GM19438 (cell line): ENCODE data around the gene STRADB.
A peak's percentile ranks its signal among the peaks of the same experiment; 100 is the strongest.
"Not testable (repeated sequence)": the region's sequence is repeated elsewhere in the genome, so short reads cannot be mapped to it uniquely, and the experiment has no call there.

ENCODE experiments used
- ATAC-seq: cut with Tn5 transposase; IDR thresholded peaks from one replicate; pipeline ENCODE4 v1.9.1; 2021; ENCODE audit warnings: low read depth; ENCODE audit not compliant: unreplicated experiment

STRADB gene, protein sequence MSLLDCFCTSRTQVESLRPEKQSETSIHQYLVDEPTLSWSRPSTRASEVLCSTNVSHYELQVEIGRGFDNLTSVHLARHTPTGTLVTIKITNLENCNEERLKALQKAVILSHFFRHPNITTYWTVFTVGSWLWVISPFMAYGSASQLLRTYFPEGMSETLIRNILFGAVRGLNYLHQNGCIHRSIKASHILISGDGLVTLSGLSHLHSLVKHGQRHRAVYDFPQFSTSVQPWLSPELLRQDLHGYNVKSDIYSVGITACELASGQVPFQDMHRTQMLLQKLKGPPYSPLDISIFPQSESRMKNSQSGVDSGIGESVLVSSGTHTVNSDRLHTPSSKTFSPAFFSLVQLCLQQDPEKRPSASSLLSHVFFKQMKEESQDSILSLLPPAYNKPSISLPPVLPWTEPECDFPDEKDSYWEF

GRCh38 chr2:201451292-201452057, at the start of gene STRADB, which contains the start of gene TRAK2:
STRADB (plus strand) TSS chr2:201451740; CDS start chr2:201454841, 3,101 bp downstream.
TRAK2 (minus strand) TSS chr2:201451458; CDS start chr2:201420507, 30,951 bp downstream.
- ATAC-seq, result peak; percentile 93

- ATAC-seq, result no peak
These were observed 49.7 kb upstream of the STRADB start for GRCh38 chr2:201401815-201402214.

- no peak for ATAC-seq
These were observed 48.6 kb upstream of the STRADB start for GRCh38 chr2:201402651-201403562.

- ATAC-seq, result no peak
These were observed 47.7 kb upstream of the STRADB start for GRCh38 chr2:201403880-201404279.

DNA sequence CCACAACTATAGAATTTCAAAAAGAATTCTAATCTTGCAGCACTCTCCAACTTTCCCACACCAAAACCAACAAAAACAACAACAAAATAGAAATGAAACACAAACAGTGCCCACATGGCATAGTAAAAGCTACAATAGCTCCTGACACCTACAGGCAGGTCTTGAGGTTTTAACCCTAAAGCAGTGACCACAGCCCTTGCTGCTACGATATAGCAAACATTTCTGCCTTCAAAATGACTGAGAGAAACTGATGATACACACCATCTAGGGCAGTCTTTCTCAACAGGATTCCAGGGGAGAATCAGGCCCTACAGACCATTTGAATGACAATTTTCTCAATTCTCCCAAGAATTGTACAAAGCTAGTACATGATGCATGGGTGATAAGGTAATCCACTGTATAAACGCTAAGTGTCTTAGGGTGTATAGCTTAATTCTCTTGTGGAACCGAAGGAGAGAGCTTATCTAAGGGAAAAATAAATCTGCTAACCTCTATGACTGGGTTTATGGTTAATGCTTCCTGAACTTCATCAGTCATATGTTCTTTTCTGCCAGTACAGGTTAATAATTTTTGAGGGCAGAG, 46.8 kb upstream of the STRADB start:
- ATAC-seq, result no peak

DNA sequence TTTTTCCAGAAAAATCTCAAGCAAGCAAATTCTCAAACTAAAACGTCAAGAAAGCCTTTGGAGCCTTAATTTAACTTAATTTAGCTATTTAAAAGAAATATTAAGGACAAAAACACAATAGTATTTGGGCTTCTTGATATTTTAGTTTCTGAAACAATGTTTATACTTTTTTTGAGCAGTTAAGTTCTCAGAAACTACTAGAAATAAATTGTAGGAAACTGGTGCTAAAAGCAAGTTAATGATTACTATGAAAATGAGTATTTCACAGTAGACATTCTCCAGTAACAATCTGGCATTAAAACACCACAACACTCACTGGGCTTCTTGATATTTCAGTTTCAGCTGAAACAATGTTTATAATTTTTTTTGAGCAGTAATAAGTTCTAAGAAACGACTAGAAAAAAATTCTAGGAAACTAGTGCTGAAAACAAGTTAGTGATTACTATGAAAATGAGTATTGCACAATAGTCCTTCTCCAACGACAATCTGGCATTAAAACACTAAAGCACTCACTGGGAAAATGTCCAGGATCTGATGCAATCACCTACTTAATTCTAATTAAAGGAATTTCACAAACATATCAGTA, 45.4 kb upstream of the STRADB start:
- ATAC-seq, result peak; percentile 70

GRCh38 chr2:201407265-201407664, 44.3 kb upstream of the STRADB start:
- no peak for ATAC-seq

GRCh38 chr2:201408931-201409330, 42.6 kb upstream of the STRADB start:
- ATAC-seq, result no peak

- no peak for ATAC-seq
These were observed 40.1 kb upstream of the STRADB start for GRCh38 chr2:201411421-201411820.

DNA sequence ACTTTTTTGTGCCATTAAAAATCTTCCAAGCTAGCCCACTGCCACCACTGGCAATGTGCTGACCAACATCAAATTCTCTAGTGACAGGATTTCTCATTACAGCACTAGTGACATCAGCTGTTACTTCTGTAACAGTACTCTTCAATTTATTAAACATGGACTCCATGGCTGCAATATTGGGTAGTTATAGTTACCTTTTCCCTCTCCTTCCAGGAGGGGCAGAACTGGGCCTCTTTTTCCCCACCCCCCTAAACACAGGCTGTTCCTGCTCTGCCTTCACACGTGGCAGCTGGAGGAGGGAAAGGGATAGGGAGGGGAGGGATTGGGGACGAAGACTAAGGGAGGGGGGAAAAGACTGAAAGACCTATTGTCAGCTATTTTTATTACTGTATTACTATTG, 38.4 kb upstream of the STRADB start:
- ATAC-seq, result no peak

- ATAC-seq, result no peak
These were observed 38.0 kb upstream of the STRADB start for GRCh38 chr2:201413552-201413951.

GRCh38 chr2:201414099-201415023, 37.2 kb upstream of the STRADB start:
- peak; percentile 95 for ATAC-seq

DNA sequence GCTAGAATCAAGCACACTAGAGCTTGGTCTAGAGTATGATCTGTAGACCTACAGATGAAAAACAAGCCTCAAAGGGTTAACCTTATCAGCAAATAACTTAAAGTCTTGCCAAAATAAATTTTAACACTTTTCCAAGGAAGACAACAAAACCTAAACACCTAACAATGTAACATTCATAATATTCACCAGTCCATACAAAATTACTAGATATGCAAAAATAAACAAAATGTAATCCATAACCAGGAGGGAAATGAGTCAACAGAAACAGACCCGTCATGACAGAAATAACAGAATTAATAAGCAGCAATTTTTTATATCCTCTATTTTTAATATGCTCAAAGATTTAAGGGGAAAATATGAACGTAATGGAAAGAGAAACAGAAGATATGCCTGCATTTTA, 36.4 kb upstream of the STRADB start:
- ATAC-seq, result no peak

DNA sequence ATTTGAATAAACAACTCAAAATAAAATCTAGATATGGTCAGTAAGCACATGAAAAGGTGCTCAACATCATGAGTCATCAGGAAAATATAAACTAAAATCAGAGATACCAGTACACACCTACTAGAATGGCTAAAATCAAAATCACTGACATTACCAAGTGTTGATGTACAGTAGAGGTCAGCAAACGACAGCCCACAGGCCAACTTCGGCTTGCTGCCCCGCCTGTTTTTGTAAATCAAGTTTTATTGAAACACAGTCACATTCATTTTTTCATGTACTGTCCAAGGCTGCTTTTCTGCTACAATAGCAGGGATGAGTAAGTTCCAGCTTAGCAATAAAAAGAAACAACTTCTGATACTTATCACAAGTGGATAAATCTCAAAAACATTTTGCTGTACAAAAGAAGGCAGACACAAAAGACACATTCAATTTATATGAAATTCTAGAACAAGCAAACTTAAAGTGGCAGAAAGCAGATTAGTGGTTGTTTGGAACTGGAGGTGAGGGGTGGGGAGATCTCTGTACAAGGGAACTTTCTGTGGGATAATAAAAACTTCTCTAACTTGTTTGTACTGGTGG, 32.4 kb upstream of the STRADB start:
- no peak for ATAC-seq

DNA sequence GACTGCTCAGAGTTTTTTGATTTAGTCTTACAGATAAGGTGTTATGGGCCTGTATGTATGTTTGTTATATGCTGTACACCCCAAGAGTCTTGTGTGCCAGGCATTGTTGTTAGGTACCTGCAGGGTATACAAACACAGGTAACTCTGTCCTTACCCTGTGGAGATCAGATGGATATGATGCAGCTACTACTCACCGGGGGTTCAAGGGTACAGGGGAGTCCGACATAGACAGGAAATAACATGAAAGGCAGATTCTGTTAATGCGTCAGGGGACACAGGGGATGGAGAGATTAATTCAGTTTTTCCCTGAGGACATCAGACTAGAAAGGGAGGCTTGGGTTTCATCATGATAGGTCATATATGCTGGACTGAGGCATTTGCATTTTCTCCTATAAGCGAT, 31.6 kb upstream of the STRADB start:
- no peak for ATAC-seq

GRCh38 chr2:201420442-201421113, 31.0 kb upstream of the STRADB start:
- no peak for ATAC-seq

GRCh38 chr2:201425952-201426351, 25.6 kb upstream of the STRADB start:
- no peak for ATAC-seq

DNA sequence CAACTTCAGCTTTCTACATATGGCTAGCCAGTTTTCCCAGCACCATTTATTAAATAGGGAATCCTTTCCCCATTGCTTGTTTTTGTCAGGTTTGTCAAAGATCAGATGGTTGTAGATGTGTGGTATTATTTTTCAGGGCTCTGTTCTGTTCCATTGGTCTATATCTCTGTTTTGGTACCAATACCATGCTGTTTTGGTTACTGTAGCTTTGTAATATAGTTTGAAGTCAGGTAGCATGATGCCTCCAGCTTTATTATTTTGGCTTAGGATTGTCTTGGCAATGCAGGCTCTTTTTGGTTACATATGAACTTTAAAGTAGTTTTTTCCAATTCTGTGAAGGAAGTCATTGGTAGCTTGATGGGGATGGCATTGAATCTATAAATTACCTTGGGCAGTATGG, 23.2 kb upstream of the STRADB start:
- not testable (repeated sequence) for ATAC-seq
